CD4-positive, CD25-positive, alpha-beta regulatory T cell (primary cell): ENCODE data around the gene MVB12B. TPM values are rescaled to one million over a fixed set of nuclear protein-coding genes. Genes with fewer than 3 reads are reported as not detected.

Source experiments
- ATAC-seq, 2 donors: fragments of 150-1000 bp; cut with Tn5 transposase; one replicate each; pipeline ENCODE4 v1.10.0; 2021; ENCODE audit warnings: low read depth in 2 of 2, moderate number of reproducible peaks in 2 of 2, moderate library complexity in 1 of 2
- DNase-seq, 3 donors: peaks; one replicate each; pipeline versions ENCODE4 v3.0.0 to v3.0.0-alpha.2; 2012 to 2022; ENCODE audit warnings: mixed read lengths in 1 of 3
- H3K27ac ChIP-seq: one replicate; pipeline ENCODE4 v1.7.0; 2013; ENCODE audit warnings: mild to moderate bottlenecking, low read length; ENCODE audit not compliant: insufficient read depth, poor library complexity, severe bottlenecking
- H3K27me3 ChIP-seq: one replicate; pipeline ENCODE4 v1.7.0; 2013; ENCODE audit warnings: low read length; ENCODE audit not compliant: control insufficient read depth, insufficient read depth
- H3K36me3 ChIP-seq: one replicate; pipeline ENCODE4 v1.7.0; 2013; ENCODE audit warnings: mild to moderate bottlenecking, low read length, moderate library complexity; ENCODE audit not compliant: control insufficient read depth, insufficient read depth
- H3K4me1 ChIP-seq: 2 replicates; pipeline ENCODE4 v1.7.0; 2013; ENCODE audit warnings: mild to moderate bottlenecking, low read length; ENCODE audit not compliant: insufficient read depth, control insufficient read depth, poor library complexity, severe bottlenecking
- H3K4me3 ChIP-seq: one replicate; pipeline ENCODE4 v1.7.0; 2013; ENCODE audit warnings: low read depth, mild to moderate bottlenecking, low read length, moderate library complexity
- H3K9me3 ChIP-seq, 2 experiments: 1 replicate in 1 of 2; 2 replicates in 1 of 2; pipeline ENCODE4 v1.7.0; 2013; ENCODE audit warnings: low read length in 2 of 2, mild to moderate bottlenecking in 1 of 2, moderate library complexity in 1 of 2; ENCODE audit not compliant: control insufficient read depth in 2 of 2
- H3K27ac Mint-ChIP-seq, 3 donors: one replicate each; pipeline ENCODE4 v1.8.0; 2020 to 2022; ENCODE audit warnings: mild to moderate bottlenecking in 3 of 3, mixed read lengths in 3 of 3, moderate library complexity in 2 of 3
- H3K27me3 Mint-ChIP-seq: one replicate; pipeline ENCODE4 v1.8.0; 2022; ENCODE audit warnings: mild to moderate bottlenecking, mixed read lengths
- H3K36me3 Mint-ChIP-seq: one replicate; pipeline ENCODE4 v1.8.0; 2020; ENCODE audit warnings: mixed read lengths
- H3K4me1 Mint-ChIP-seq, 4 donors: one replicate each; pipeline ENCODE4 v1.8.0; 2020 to 2022; ENCODE audit warnings: mixed read lengths in 4 of 4, mild to moderate bottlenecking in 1 of 4
- H3K4me3 Mint-ChIP-seq, 4 donors: one replicate each; pipeline ENCODE4 v1.8.0; 2020 to 2022; ENCODE audit warnings: mild to moderate bottlenecking in 4 of 4, mixed read lengths in 4 of 4, moderate library complexity in 3 of 4
- H3K9me3 Mint-ChIP-seq, 7 donors: one replicate each; pipeline ENCODE4 v1.8.0; 2020 to 2022; ENCODE audit warnings: mixed read lengths in 7 of 7, mild to moderate bottlenecking in 3 of 7, moderate library complexity in 2 of 7
- polyA plus RNA-seq, 4 donors: library from polyadenylated mRNA; unstranded; fragments of 300-500 nt; fragmentation: Illumina TruSeq; gene quantifications; one replicate each; pipeline ENCODE4 v1.2.3, GENCODE V29; 2021
- total RNA-seq: library from RNA; stranded (reverse); gene quantifications from one replicate; pipeline ENCODE4 v1.2.3, GENCODE V29; 2022

MVB12B gene
- total and polyA plus RNA-seq, 5 donors from 2014 or later = 0.60 to 5.1 (median 1.4) TPM

- Histone ChIP-seq H3K27ac (peak overlapping the region; percentile 76), H3K4me1 (peaks cover 55% of the 10 kb centered on the region), H3K4me3 (peak overlapping the region; percentile 72), H3K36me3 (no peaks in the 10 kb centered on the region), H3K9me3 (no peaks in the 10 kb centered on the region), H3K27me3 (no peaks in the 10 kb centered on the region)
- Mint-ChIP-seq H3K9me3 (no peaks in the 10 kb centered on the region), H3K27ac (peak overlapping the region; percentile 92 to 94 (median 94)), H3K27me3 (peaks cover 5% of the 10 kb centered on the region), H3K36me3 (peaks cover 7% of the 10 kb centered on the region), H3K4me3 (peak overlapping the region; percentile 83 to 89 (median 85)), H3K4me1 (peaks cover 22 to 80% (median 64%) of the 10 kb centered on the region in 4 donors)
- ATAC-seq (peak; percentile 23 to 30), DNase-seq (no peak)
Measured at GRCh38 chr9:126470241-126470993, 143.8 kb downstream of the MVB12B start.

- peak overlapping the region; percentile 72 for H3K4me3 ChIP-seq
- H3K9me3 Mint-ChIP-seq = no peaks in the 10 kb centered on the region
- H3K27ac ChIP-seq = peak overlapping the region; percentile 76
- ATAC-seq = peak; percentile 73 to 75
- DNase-seq = peak; percentile 51 to 93 (median 77)
- H3K36me3 Mint-ChIP-seq = peaks cover 7% of the 10 kb centered on the region
- H3K27ac Mint-ChIP-seq = peak overlapping the region; percentile 92 to 94 (median 94)
- peak overlapping the region; percentile 83 to 89 (median 85) for H3K4me3 Mint-ChIP-seq
- H3K4me1 Mint-ChIP-seq = peaks cover 22 to 80% (median 63%) of the 10 kb centered on the region in 4 donors
- H3K27me3 Mint-ChIP-seq = peaks cover 5% of the 10 kb centered on the region
- no peaks in the 10 kb centered on the region for H3K27me3 ChIP-seq
- H3K9me3 ChIP-seq = no peaks in the 10 kb centered on the region
- no peaks in the 10 kb centered on the region for H3K36me3 ChIP-seq
- H3K4me1 ChIP-seq = peaks cover 55% of the 10 kb centered on the region
Measured at GRCh38 chr9:126471084-126471624, 144.5 kb downstream of the MVB12B start.

- H3K4me1 Mint-ChIP-seq = peaks cover 22 to 75% (median 61%) of the 10 kb centered on the region in 4 donors
- peaks cover 7% of the 10 kb centered on the region for H3K36me3 Mint-ChIP-seq
- no peaks in the 10 kb centered on the region for H3K9me3 ChIP-seq
- peak overlapping the region; percentile 28 to 86 (median 70) for H3K4me3 Mint-ChIP-seq
- no peaks in the 10 kb centered on the region for H3K27me3 ChIP-seq
- peaks cover 5% of the 10 kb centered on the region for H3K27me3 Mint-ChIP-seq
- no peak overlapping the region for H3K27ac ChIP-seq
- peak overlapping the region; percentile 85 to 94 (median 94) for H3K27ac Mint-ChIP-seq
- H3K4me3 ChIP-seq = peak overlapping the region; percentile 10
- peaks cover 55% of the 10 kb centered on the region for H3K4me1 ChIP-seq
- ATAC-seq (no peak), DNase-seq (no peak)
- H3K9me3 Mint-ChIP-seq = peaks cover 0 to 1% (median 0%) of the 10 kb centered on the region in 7 donors
- no peaks in the 10 kb centered on the region for H3K36me3 ChIP-seq
Measured at GRCh38 chr9:126472198-126472947, 145.7 kb downstream of the MVB12B start.

- Histone ChIP-seq H3K4me3 (no peak overlapping the region), H3K4me1 (peaks cover 55% of the 10 kb centered on the region), H3K9me3 (no peaks in the 10 kb centered on the region), H3K27me3 (no peaks in the 10 kb centered on the region), H3K27ac (no peak overlapping the region), H3K36me3 (no peaks in the 10 kb centered on the region)
- DNase-seq (no peak), ATAC-seq (no peak)
- peaks cover 5% of the 10 kb centered on the region for H3K27me3 Mint-ChIP-seq
- peaks cover 6% of the 10 kb centered on the region for H3K36me3 Mint-ChIP-seq
- H3K4me3 Mint-ChIP-seq = peak overlapping the region in 2 of 4 donors; percentile 9 to 32
- peak overlapping the region; percentile 62 to 94 (median 76) for H3K27ac Mint-ChIP-seq
- H3K4me1 Mint-ChIP-seq = peaks cover 22 to 70% (median 56%) of the 10 kb centered on the region in 4 donors
- peaks cover 0 to 1% (median 0%) of the 10 kb centered on the region in 7 donors for H3K9me3 Mint-ChIP-seq
Measured at GRCh38 chr9:126472948-126473298, 146.3 kb downstream of the MVB12B start.

GRCh38 chr9:126474206-126474765 lies 147.7 kb downstream of the MVB12B start:
- Histone ChIP-seq H3K4me3 (no peak overlapping the region), H3K4me1 (peaks cover 43% of the 10 kb centered on the region), H3K9me3 (no peaks in the 10 kb centered on the region), H3K27me3 (no peaks in the 10 kb centered on the region), H3K36me3 (no peaks in the 10 kb centered on the region), H3K27ac (no peak overlapping the region)
- H3K36me3 Mint-ChIP-seq = peaks cover 7% of the 10 kb centered on the region
- H3K27ac Mint-ChIP-seq = peak overlapping the region in 2 of 3 donors; percentile 15 to 55
- ATAC-seq (no peak), DNase-seq (no peak)
- H3K27me3 Mint-ChIP-seq = peaks cover 5% of the 10 kb centered on the region
- peaks cover 20 to 56% (median 43%) of the 10 kb centered on the region in 4 donors for H3K4me1 Mint-ChIP-seq
- peak overlapping the region in 1 of 4 donors; percentile 51 for H3K4me3 Mint-ChIP-seq
- H3K9me3 Mint-ChIP-seq = peaks cover 0 to 1% (median 0%) of the 10 kb centered on the region in 7 donors

- Mint-ChIP-seq H3K36me3 (peaks cover 7% of the 10 kb centered on the region), H3K4me1 (peaks cover 15 to 53% (median 39%) of the 10 kb centered on the region in 4 donors), H3K4me3 (peak overlapping the region in 1 of 4 donors; percentile 51), H3K9me3 (peaks cover 0 to 1% (median 0%) of the 10 kb centered on the region in 7 donors), H3K27me3 (peaks cover 5% of the 10 kb centered on the region), H3K27ac (peak overlapping the region in 2 of 3 donors; percentile 15 to 55)
- H3K9me3 ChIP-seq = no peaks in the 10 kb centered on the region
- H3K27ac ChIP-seq = no peak overlapping the region
- no peaks in the 10 kb centered on the region for H3K36me3 ChIP-seq
- DNase-seq (no peak), ATAC-seq (no peak)
- no peaks in the 10 kb centered on the region for H3K27me3 ChIP-seq
- H3K4me3 ChIP-seq = no peak overlapping the region
- peaks cover 36% of the 10 kb centered on the region for H3K4me1 ChIP-seq
Measured at GRCh38 chr9:126474786-126475485, 148.3 kb downstream of the MVB12B start.
